Glutamatergic neuron (in vitro differentiated cells): Measurements from ENCODE around the gene LCE2A. TPM values are rescaled to one million over a fixed set of nuclear protein-coding genes. Genes with fewer than 3 reads are reported as not detected.
"Not testable (repeated sequence)": the region's sequence is repeated elsewhere in the genome, so short reads cannot be mapped to it uniquely, and the experiment has no call there.

Experiments
- DNase-seq: peaks from one replicate; pipeline ENCODE4 v3.0.0; 2022
- H3K27ac Mint-ChIP-seq: one replicate; pipeline ENCODE4 v1.8.0; 2020; ENCODE audit warnings: mild to moderate bottlenecking, mixed read lengths, inconsistent platforms; ENCODE audit not compliant: unreplicated experiment
- H3K27me3 Mint-ChIP-seq: one replicate; pipeline ENCODE4 v1.8.0; 2020; ENCODE audit warnings: mild to moderate bottlenecking, moderate library complexity, mixed read lengths, inconsistent platforms; ENCODE audit not compliant: unreplicated experiment
- H3K36me3 Mint-ChIP-seq: one replicate; pipeline ENCODE4 v1.8.0; 2020; ENCODE audit warnings: mild to moderate bottlenecking, mixed read lengths, inconsistent platforms; ENCODE audit not compliant: unreplicated experiment
- H3K4me1 Mint-ChIP-seq: one replicate; pipeline ENCODE4 v1.8.0; 2020; ENCODE audit warnings: mild to moderate bottlenecking, low read depth, mixed read lengths, inconsistent platforms; ENCODE audit not compliant: unreplicated experiment
- H3K4me3 Mint-ChIP-seq: one replicate; pipeline ENCODE4 v1.8.0; 2020; ENCODE audit warnings: mild to moderate bottlenecking, mixed read lengths, inconsistent platforms; ENCODE audit not compliant: unreplicated experiment
- H3K9me3 Mint-ChIP-seq: one replicate; pipeline ENCODE4 v1.8.0; 2020; ENCODE audit warnings: mild to moderate bottlenecking, moderate library complexity, mixed read lengths, inconsistent platforms; ENCODE audit not compliant: unreplicated experiment
- total RNA-seq: library from RNA; stranded (reverse); fragmentation: NEBNext Ultra II Directional; extraction: Animal tissue kit (Norgen Biotek cat#: 25700); gene quantifications from one replicate; pipeline ENCODE4 v1.2.1, GENCODE V29; 2021; ENCODE audit not compliant: unreplicated experiment
- TF ChIP-seq, protein P1 (sequence below): fragments of 200-600 bp; sonication (generic); IDR thresholded peaks from one replicate; pipeline ENCODE4 v1.5.0; 2021; ENCODE audit not compliant: partially characterized antibody, unreplicated experiment

LCE2A gene
- total RNA-seq, 1 donor from 2014 or later = not detected

DNA sequence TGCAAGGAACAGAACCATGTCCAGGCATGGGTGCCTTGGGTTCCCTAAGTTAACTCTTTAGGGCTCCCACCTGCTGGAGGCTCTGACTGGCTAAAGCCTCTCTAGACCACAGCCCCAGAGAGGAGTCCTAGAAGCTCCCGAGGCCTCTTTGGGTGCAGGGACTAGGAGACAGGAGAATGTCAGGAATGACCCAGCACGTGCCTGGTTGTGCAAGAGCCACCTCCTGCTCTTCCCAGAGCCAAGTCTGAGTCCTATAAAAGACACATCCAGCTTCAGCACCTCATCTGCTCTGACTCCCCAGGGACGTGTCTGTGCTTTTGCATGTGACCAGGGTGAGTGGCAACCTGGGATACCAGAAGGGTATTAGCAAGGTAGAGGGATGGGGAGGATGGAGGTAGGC lies 35.0 kb upstream of the LCE2A start, which contains the start of gene LCE2D:
Gene LCE2D (plus strand): TSS at position 283 of the 400 bp plus-strand sequence. CDS start 726 bp downstream, outside the sequence.
- H3K27ac Mint-ChIP-seq = no peak within 1 kb of the TSS
- TF ChIP-seq, protein P1, sequence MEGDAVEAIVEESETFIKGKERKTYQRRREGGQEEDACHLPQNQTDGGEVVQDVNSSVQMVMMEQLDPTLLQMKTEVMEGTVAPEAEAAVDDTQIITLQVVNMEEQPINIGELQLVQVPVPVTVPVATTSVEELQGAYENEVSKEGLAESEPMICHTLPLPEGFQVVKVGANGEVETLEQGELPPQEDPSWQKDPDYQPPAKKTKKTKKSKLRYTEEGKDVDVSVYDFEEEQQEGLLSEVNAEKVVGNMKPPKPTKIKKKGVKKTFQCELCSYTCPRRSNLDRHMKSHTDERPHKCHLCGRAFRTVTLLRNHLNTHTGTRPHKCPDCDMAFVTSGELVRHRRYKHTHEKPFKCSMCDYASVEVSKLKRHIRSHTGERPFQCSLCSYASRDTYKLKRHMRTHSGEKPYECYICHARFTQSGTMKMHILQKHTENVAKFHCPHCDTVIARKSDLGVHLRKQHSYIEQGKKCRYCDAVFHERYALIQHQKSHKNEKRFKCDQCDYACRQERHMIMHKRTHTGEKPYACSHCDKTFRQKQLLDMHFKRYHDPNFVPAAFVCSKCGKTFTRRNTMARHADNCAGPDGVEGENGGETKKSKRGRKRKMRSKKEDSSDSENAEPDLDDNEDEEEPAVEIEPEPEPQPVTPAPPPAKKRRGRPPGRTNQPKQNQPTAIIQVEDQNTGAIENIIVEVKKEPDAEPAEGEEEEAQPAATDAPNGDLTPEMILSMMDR = no peak
- H3K4me3 Mint-ChIP-seq = no peak within 1 kb of the TSS
- H3K4me1 Mint-ChIP-seq = no peaks in the 10 kb centered on the region
- no peaks in the 10 kb centered on the region for H3K36me3 Mint-ChIP-seq
- peaks cover 8% of the 10 kb centered on the region for H3K27me3 Mint-ChIP-seq
- H3K9me3 Mint-ChIP-seq = peaks cover 2% of the 10 kb centered on the region
- no peak for DNase-seq

DNA sequence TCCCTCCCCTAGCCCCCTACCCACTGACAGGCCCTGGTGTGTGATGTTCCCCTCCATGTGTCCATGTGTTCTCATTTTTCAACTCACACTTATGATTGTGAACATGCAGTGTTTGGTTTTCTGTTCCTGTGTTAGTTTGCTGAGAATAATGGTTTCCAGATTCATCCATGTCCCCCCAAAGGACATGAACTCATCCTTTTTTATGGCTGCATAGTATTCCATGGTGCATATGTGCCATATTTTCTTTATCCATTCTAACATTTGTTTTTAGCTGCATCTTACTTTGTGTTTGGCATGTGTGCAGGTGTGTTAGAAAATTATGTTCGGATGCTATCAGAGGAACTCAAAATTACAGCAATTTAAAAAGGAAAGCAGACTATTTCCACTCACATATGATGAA lies 32.0 kb upstream of the LCE2A start:
- DNase-seq, H3K27me3 Mint-ChIP-seq: not testable (repeated sequence)

DNA sequence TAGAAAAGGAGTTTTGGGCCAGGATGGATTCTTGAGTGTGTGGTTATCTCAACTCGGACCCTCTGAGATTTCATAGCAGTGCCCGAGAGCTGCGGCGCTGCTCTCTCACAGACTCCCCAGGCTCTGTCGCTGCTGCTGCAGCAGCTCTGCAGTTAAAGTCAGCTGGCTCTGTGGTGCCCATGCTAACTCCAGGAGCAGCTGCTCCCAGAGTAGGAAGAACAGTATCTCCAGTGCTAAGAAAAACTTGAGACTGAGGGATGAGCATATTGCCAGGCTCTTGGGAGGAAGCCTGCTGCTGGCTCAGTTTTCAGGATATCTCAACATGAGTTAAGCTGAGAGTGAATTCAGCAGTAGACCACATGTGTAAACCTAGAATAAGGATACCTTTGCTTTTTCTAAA lies 30.5 kb upstream of the LCE2A start:
- no peak overlapping the region for H3K4me3 Mint-ChIP-seq
- H3K4me1 Mint-ChIP-seq = no peaks in the 10 kb centered on the region
- peaks cover 5% of the 10 kb centered on the region for H3K27me3 Mint-ChIP-seq
- TF ChIP-seq, protein P1 = no peak
- no peak overlapping the region for H3K27ac Mint-ChIP-seq
- H3K9me3 Mint-ChIP-seq = no peaks in the 10 kb centered on the region
- H3K36me3 Mint-ChIP-seq = no peaks in the 10 kb centered on the region
- no peak for DNase-seq

More for the DNA sequence above, 32.0 kb upstream of the LCE2A start:
- H3K36me3 Mint-ChIP-seq, H3K4me3 Mint-ChIP-seq, H3K27ac Mint-ChIP-seq, H3K9me3 Mint-ChIP-seq, H3K4me1 Mint-ChIP-seq: not testable (repeated sequence)

DNA sequence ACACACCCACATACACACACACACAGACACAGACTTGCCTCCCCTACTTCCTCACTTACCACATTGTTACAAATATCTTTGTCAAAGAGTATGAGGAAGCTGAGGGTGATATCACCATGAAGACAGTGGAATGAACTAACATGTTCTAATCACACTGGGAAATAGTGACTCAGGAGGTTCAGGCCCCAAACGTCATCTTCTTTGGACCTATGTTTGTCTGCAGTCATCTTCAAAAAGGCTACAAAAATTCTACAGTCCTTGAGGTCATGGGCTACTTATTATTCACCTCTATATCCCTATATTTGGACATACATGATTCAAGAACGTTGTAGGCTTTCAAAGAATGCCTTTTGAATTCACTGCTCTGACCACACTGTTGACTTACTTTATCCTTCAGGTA lies 25.1 kb upstream of the LCE2A start:
- H3K27ac Mint-ChIP-seq = no peak overlapping the region
- peaks cover 2% of the 10 kb centered on the region for H3K27me3 Mint-ChIP-seq
- no peak for DNase-seq
- H3K4me1 Mint-ChIP-seq = no peaks in the 10 kb centered on the region
- no peak overlapping the region for H3K4me3 Mint-ChIP-seq
- H3K9me3 Mint-ChIP-seq = no peaks in the 10 kb centered on the region
- no peaks in the 10 kb centered on the region for H3K36me3 Mint-ChIP-seq
- TF ChIP-seq, protein P1 = no peak

DNA sequence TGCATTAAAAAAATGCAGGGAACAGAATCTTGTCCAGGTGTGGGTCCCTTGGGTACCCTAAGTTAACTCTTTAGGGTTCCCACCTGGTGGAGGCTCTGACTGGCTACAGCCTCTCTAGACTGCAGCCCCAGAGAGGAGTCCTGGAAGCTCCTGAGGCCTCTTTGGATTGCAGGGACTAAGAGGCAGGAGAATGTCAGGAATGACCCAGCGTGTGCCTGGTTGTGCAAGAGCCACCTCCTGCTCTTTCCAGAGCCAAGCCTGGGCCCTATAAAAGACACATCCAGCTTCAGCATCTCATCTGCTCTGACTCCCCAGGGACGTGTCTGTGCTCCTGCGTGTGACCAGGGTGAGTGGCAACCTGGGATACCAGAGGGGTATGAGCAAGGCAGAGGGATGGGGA lies 23.2 kb upstream of the LCE2A start, which contains the start of gene LCE2C:
Gene LCE2C (plus strand): TSS at position 297 of the 400 bp plus-strand sequence. CDS start 737 bp downstream, outside the sequence.
- H3K9me3 Mint-ChIP-seq, H3K27ac Mint-ChIP-seq, H3K4me1 Mint-ChIP-seq, H3K4me3 Mint-ChIP-seq, H3K27me3 Mint-ChIP-seq, H3K36me3 Mint-ChIP-seq, DNase-seq: not testable (repeated sequence)

DNA sequence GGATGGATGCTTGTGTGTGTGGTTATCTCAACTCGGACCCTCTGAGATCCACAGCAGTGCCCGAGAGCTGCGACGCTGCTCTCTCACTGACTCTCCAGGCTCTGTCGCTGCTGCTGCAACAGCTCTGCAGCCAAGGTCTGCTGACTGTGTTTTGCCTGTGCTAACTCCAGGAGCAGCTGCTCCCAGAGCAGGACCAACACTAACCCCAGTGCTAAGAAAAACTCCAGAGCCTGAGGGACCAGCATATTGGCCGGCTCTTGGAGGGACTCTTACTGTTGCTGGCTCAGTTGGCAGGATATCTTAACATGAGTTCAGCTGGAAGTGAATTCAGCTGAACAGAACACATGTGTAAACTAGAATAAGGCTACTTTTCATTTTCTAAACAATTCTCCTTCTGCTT lies 18.7 kb upstream of the LCE2A start:
- Mint-ChIP-seq H3K27ac (no peak overlapping the region), H3K9me3 (no peaks in the 10 kb centered on the region), H3K4me3 (no peak overlapping the region), H3K4me1 (no peaks in the 10 kb centered on the region), H3K27me3 (peaks cover 2% of the 10 kb centered on the region), H3K36me3 (no peaks in the 10 kb centered on the region)
- TF ChIP-seq, protein P1 = no peak
- DNase-seq = peak; percentile 22
